ENCODE measurements around the gene HNRNPK.

HNRNPK gene

DNA sequence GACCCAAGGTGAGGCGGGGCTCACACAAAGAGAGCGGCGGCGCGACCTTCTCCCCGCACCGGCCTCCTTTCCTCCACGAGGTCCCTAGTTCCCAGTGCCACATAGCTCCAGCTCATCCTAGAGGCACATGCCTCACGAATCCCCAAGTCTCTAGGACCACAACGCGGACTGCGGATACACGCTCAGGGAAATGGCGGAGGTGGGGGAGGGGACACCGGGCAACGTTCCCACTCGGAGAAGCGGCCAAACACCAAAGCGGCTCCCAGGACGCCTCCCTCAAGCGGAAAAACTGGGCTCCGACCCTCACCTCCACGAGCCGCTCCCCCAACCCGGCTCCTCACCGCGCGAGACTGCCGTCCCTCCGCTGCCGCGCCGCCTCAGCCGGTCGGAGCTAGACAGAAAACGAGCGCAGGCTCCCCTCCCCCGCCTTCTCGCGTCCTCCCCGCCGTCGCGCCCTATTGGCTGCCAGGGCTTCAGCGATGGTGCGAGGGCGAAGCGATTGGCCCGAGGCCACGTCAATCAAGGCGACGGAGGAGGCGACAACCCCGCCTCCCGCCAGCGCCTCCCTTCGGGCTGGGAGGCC is at the start of gene HNRNPK:
TSS of gene HNRNPK (minus strand) at position 404 of the 583 bp plus-strand sequence. CDS start 1,963 bp downstream, outside the sequence.
- peak; percentile 98 for DNase-seq

DNA sequence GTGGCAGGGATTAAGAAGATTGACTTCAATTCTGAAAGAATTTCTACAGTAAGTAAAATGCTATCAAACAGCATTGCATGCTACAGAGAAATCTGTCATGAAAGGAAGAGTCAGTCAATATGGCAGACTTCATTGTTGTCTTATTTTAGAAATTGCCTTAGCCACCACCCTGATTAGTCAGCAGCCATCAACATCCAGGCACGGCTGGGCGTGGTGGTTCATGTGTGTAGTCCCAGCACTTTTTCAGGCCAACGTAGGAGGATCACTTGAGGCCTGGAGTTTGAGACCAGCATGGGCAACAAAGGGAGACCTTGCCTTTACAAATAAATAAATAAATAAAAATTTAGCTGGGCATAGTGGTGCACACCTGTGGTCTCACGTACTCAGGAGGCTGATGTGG is 47.2 kb upstream of the HNRNPK start:
- DNase-seq: no peak

DNA sequence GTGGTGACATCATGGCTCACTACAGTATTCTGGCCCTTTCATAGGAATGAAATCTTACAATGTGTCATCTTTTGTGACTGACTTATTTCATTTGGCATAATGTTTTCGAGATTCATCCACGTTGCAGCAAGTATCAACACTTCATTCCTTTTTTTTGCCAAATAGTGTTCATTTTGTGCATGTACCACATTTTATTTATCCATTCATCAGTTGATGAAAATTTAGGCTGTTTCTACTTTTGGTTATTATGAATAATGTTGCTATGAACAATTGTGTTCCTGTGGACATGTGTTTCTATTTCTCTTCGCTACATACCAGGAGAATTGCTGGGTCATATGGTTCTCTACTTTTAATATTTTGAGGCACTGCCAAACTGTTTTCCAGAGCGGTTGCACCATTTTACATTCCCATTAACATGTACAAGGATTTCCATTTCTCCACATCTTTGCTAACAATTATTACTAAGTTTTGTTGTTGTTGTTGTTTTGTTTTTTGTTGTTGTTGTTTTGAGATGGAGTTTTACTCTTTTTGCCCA is 44.1 kb upstream of the HNRNPK start:
- DNase-seq: no peak

DNA sequence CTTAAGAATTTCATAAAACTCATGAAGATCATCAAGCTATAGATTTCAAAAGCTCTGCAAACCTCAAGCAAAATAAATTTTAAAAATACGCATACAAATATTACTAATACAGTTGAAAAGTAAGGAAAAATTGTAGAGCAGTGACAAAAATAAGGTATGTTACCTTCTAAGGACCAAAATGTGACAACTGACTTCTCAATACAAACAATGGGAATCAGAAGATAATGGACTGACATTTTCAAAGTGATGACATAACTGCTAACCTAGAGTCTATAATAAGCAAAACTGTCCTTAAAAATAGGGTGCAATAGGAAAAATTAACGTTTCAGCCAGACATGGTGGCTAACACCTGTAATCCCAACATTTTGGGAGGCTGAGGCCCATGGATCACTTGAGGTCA is 27.6 kb upstream of the HNRNPK start:
- DNase-seq: no peak

DNA sequence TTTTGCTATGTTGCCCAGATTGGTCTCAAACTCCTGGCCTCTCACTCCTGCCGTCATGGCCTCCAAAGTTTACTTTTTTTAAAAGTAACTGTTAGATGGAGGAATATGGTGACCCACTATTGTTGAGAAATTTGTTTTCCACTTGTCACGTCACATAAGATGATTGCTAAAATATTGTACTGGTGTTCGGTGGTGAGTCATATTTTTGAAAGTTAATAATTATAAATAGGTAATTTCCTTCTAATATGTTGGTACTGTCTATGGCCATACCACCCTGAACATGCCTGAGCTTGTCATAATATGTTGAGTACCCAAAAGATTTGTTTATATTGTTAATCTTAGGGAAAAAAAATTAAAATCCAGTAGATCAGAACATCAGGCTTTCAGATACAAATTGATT is 23.2 kb upstream of the HNRNPK start:
- no peak for DNase-seq

DNA sequence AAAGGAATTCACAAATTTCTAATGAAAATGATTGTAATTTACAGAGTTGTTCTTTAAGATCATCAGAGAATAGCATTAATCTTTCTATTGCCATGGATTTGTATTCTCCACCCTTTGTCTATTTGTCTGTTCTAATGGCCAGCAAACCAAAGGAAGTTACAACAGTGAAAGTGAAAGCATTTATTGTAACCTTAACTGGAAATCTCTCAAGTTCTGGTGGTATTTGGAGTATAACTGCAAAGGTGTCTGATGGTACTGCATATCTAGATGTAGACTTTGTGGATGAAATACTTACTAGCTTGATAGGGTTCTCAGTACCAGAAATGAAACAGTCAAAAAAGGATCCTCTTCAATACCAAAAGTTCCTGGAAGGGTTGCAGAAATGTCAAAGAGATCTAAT is 22.3 kb upstream of the HNRNPK start:
- no peak for DNase-seq

DNA sequence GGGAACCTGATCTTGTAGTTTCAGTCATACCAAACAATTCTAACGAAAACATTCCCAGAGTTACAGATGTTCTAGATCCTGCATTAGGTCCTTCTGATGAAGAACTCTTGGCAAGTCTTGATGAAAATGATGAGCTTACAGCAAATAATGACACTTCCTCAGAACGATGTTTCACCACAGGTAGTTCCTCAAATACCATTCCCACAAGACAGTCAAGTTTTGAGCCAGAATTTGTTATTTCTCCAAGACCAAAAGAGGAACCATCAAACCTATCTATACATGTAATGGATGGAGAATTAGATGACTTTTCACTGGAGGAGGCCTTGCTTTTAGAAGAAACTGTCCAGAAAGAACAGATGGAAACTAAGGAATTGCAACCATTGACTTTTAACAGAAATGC is 21.6 kb upstream of the HNRNPK start:
- DNase-seq: no peak

DNA sequence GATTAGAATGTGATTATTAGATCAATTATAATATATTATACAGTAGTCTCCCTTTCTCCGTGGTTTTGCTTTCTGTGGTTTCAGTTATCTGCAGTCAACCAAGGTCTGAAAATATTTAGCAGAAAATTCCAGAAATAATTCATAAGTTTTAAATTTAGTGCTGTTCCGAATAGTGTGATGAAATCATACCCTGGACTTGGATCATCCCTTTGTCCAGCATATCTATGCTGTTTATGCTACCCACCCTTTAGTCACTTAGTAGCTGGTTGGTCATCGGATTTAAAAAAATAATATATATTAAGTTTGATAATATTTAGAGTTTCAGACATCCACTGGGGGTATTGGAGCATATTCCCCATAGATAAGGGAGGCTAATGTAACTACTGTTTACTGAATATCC is 20.2 kb upstream of the HNRNPK start:
- no peak for DNase-seq

DNA sequence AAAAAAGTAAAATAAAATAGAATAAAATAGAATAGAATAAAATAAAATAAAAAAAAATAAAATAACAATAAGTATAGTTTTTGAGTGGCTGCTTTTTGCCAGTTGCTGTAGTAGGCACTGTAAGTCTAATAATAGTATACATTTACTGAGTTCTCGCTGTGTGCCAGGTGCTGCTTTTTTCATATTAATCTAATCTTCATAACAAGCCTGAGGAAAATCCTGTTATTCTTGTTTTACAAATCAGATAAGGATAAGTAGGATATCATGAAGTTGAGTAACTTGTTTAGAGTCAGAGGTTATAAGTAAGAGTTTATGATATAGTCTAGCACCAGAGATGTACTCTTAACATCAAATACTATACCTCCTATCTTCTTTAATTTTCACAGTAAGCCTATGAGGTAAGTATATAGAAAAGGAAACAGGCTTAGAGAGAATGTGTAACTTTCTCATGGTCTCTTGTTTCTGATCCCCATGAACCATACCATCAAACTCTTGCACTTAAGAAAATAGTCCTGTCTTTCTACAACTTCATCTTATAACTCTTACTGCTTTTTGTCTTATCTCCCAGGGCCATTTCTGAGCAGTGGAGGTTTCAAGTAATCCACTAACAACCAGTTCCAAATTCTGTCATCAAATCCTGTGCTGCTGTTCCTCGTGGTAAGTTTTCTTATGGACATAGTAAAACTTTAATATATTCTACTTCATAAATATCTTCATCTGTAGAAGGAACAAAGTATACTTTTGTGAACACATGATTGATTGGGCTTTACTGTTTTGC is 19.3 kb upstream of the HNRNPK start:
- DNase-seq: no peak

DNA sequence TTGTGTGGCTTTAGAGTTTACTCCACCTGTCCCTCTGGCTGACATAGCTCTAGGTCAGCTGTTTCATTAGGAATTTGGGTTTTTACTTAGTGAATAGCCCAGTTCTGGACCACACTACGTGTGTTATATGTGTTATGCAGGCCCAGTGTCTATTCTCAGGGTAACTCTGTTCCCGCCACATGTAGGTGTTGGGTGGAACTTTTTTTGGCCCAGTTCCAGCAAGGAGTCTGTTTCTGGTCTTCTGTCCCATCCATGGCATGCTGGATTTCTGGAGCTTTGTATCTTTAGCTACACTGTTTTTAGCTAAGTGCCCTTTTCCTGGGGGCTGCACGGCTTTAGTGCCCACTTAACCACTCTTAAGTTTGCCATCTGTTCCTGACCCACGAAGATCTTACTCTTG is 16.1 kb upstream of the HNRNPK start:
- DNase-seq: no peak

DNA sequence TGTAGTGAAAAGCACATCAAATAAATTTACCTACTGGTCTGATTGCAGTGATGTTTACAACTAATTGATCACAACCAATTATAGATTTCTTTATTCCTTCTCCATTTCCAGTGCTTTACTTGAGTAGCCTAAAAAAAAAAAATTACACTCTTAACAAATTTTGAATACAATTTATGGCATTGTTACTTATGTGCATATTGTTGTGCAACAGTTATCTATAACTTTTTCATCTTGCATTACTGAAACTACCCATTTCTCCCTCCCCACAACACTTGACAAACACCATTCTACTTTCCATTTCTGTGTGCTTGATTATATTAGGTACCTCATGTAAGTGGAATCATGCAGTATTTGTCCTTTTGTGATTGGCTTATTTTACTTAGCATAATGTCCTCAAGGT is 12.9 kb upstream of the HNRNPK start:
- DNase-seq: no peak

DNA sequence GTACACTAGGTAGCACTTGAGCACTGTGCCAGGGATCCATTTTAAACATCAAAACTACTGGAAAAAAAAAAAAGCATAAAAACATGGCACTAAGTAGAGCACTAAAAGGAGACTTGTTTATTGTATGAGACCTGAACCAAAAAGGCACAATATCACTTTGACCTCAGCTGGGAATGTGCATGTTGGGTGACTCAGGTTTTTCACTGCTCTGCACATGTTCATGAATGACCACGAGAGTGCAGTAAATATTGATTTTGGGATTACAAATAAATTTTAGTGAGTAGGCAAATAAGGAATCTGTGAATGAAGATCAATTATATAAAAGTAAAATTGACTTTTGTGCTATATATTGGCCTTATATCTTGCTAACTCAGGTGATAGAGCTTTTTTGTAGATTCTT is 12.4 kb upstream of the HNRNPK start:
- peak; percentile 37 for DNase-seq

DNA sequence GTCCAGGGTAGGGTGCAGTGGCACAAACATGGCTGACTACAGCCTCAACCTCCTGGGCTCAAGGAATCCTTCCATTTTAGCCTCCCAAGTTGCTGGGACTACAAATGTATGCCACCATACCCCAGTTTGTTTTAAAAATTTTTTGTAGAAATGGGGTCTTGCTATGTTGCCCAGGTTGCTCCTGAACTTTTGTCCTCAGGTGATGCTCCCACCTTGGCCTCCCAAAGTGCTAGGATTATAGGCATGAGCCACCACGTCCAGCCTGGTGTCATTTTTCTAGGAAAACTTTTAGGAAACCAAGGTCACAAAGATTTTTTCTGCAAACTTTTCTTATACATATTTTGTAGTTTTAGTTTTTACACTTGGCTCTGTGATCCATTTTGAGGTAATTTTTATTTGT is 11.3 kb upstream of the HNRNPK start:
- no peak for DNase-seq

DNA sequence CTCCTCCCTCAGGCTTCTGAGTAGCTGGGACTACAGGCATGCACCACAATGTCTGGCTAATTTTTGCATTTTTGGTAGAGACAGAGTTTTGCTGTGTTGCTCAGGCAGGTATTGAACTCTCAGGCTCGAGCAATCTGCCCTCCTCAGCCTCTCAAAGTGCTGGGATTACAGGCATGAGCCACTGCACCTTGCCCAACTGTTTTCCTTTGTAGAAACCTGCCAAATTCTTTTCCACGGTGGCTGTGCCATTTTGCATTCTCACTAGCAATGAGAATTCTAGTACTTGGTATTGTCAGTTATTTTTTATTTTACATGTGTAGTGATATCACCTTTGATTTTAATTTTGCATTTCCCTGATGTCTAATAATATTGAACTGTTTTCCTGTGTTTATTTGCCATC is 8.4 kb upstream of the HNRNPK start:
- DNase-seq: no peak

DNA sequence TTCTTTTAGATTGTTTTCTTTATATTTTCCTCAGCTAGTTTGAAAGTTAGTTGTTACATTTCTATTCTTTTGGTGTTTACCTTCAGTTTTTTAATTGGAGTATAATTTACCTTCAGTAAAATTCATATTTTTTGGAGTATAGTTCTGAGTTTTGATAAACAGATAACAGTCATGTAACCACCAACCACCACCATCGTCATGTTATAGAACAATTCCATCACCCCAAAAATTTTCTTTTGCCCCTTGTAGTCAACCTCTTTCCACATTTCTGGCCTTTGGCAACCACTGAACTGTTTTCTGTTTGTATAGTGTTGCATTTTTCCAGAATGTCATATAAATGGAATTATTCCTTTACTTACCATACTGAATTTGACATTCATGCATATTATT is 7.4 kb upstream of the HNRNPK start:
- no peak for DNase-seq

DNA sequence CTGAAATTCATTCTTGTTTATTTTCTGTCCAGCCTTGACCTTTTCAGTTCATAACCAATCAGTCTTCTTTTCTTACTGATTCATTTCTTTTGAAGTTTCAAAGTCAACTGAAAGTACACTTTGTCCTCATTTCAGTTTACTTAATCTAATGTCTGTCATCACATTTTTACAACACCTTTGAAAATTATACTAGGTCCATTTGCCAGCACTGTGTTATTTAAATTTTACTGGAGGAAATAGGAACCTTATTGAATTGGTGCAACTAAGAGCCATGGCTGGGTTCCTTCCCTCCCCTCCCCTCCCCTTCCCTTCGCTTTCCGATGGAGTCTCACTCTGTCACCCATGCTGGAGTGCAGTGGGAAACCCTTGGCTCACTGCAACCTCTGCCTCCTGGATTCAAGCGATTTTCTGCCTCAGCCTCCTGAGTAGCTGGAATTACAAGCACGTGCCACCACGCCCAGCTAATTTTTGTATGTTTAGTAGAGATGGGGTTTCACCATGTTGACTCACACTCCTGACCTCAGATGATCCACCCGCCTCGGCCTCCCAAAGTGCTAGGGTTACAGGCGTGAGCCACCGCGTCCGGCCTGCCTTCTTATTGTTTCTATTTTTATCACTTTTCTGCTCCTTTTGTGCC is 6.9 kb upstream of the HNRNPK start:
- peak; percentile 78 for DNase-seq

DNA sequence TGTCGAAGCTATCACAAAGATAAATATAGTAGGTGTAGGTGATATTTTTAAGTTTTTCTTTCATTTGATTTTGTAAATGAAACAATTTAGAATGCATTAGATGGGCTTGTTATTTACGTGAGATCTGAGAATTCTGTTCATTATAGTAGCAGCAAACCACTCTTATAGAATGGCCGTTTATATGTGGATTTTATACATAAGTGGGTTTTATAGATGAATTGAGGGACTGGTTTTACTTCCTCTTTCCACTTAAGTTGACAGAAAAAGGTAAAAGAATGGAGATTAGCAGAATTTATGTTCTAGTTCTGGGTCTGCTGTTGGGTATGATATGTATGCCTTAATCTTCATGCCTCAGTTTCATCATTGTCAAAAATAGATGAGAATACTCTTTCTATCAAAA is 6.2 kb upstream of the HNRNPK start:
- DNase-seq: no peak

DNA sequence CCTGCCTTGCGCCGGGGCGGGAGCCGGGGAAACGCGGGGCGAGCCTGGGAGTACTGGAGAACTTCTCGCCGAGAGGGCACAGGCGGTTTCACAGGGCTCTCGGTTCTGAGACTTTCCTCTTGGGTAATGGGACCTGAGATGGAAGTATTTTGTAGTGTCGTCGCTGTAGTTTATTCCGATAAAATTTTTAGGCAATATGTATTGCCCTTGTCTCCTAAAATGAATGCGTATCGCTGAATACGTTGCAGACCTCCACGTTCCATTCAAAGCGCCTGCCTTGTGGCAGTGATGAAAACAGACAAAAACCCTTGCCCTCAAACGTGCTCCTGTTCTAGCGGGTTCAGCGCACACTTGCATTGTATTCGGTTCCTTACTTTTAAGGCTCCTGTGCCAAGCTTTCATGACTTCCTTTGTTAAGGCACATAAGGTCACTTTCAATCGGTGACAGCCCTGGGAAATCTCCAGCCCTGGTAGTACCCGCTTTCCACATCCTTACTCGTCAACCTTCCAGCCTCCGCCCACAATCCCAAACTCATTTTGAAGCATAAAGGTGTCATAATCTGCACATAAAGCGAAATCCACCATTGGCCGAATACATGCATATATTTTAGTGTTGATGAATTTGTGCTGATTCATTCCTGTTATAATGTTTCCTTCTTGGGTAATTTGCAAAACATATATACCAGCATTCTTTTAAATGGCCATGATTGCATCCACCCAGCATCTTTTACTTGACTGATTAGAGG is 1.3 kb upstream of the HNRNPK start:
- peak; percentile 50 for DNase-seq

DNA sequence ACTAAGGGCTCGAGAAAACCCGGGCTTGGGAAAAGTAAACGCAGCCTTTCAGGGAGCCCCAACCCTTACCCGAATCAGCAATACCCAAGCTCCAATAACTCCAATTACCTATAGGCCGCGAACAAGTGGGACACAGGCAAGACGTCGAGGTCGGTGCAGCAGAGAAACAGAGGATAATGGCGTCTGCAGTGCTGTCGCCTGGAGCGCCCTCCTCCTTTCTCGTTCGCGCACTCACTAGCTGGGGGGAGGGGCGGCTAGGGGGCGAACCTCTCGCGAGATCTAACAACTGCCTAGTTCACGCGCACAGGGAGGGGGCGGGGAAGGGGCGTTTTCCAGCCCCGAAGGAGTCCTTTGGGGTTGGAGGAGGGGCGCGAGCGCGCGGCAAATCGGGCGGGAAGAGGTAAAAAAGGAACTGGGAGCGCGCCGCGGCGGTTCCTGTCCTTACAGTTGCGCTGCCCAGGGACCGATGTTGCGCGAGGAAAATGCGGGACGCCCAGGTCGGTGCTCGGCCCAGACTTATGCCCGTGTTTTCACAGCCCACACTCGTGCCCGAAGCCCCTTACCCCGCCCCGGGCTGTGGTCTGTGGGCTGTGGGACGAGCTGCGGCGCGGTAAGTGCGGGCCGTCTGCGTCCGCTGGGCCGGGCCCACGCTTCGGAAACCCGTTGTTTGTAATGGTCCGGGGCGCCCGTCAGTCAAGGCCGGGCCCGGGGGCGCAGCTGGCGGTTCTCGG is 545 bp upstream of the HNRNPK start, which contains the start of gene RMI1:
TSS of gene RMI1 (plus strand) at position 411 of the 731 bp plus-strand sequence. CDS start 20,182 bp downstream, outside the sequence.
- DNase-seq: peak; percentile 99

DNA sequence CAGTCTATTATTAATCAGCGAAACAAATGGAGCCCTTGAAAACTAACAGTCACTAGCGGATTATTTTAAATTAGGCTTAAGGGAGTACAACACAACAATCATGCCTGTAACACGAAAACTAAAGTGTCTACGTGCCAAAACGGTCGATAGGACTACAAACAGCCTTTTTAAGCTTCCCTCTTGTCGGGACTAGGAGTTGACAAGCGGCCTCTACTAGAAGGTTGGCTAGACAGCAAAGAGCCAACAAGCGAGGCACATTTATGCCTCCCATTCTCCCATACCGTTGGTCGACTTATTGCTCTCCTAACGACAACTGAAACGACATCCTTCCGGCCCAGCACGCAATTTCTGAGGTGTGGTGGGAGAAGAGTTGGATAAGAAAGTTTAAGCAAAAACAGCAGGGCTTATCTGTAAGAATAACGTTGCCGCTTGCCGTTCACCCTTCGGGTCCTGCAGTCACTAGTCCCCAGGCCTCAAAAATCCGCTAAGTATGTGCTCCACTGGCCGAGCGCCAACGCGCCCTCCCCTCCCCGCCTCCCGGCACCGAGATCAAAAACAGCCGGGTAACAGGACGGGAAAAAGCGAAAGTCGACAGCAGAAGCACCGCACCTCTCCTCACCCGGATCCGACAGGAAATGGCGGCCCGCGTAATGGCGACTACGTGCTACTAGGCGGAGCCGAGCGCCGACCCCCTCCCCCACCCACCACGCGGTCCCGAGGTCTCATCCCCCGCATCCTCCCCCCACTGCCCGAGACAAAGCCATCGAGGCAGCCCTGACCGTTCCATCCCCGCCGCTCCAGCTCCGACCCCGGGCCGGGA is 813 bp downstream of the HNRNPK start:
- DNase-seq: peak; percentile 86

DNA sequence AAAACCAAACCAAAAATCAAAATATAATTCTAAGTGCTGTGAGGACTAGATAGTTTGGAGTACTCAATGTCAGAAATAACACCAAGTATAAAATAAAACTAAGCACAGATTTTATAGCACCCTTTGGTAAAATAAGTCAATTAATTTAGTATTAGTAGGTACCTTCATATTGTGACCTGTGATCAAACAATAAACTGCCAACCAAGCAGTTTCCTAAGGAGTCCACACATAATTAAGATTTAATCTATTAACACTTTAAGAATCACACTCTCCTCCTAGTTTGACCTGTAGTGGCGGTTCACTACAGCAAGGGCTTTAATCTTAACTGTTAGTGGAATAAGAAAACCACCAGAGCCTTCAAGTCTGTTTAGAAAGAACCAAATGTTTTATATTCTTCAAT is 2.8 kb downstream of the HNRNPK start:
- DNase-seq: no peak

DNA sequence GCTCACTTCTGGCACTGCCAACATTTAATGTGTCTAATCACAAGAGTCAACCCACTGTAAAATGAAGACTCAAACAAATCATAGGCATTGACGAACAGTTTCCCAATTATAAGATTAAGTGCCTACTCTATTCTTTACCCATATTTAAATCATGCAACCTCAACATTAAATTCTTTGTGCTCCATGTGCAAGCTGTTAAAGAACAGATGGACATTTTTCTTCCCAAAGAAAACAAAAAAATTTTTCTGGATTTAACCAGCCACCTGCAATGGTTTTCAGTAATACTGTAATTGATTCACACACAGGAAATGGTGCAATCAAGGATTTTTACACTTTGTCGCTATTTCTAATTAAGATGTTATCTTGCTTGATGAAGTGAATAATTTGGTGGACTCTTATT is 3.6 kb downstream of the HNRNPK start:
- DNase-seq: no peak

Data from EL (cell line).